ENCODE data around the gene OPRD1.

OPRD1 gene

GRCh38 chr1:28811766-28812668 lies at the start of gene OPRD1:
Gene OPRD1 (plus strand): TSS chr1:28812170. CDS start chr1:28812384, 214 bp downstream.
- no peak for TF ChIP-seq CTCF (IDR thresholded peaks at IDR 0.05)

- TF ChIP-seq CTCF (IDR thresholded peaks at IDR 0.05) = no peak
Observed at GRCh38 chr1:28766532-28767183, 45.3 kb upstream of the OPRD1 start.

GRCh38 chr1:28770601-28771165 lies 41.3 kb upstream of the OPRD1 start:
- TF ChIP-seq CTCF (IDR thresholded peaks at IDR 0.05) = no peak

- no peak for TF ChIP-seq CTCF (IDR thresholded peaks at IDR 0.05)
Observed at GRCh38 chr1:28773105-28773504, 38.9 kb upstream of the OPRD1 start.

- no peak for TF ChIP-seq CTCF (IDR thresholded peaks at IDR 0.05)
Observed at GRCh38 chr1:28775121-28775942, 36.6 kb upstream of the OPRD1 start.

GRCh38 chr1:28776341-28776740 lies 35.6 kb upstream of the OPRD1 start:
- TF ChIP-seq CTCF (IDR thresholded peaks at IDR 0.05) = no peak

GRCh38 chr1:28778021-28778420 lies 33.9 kb upstream of the OPRD1 start:
- no peak for TF ChIP-seq CTCF (IDR thresholded peaks at IDR 0.05)

Data from LNCAP (cell line).